Activated naive CD4-positive, alpha-beta T cell treated with anti-CD3 and anti-CD28 coated beads for 36 hours (primary cell): ENCODE data around the gene RBFOX1. TPM values are rescaled to one million over a fixed set of nuclear protein-coding genes. Genes with fewer than 3 reads are reported as not detected.

ENCODE experiments used
- CTCF ChIA-PET: fragments of 350-600 bp; sonication (Branson Sonifier 250); formaldehyde crosslinking; loops from one replicate; lab custom pipeline; 2021; ENCODE audit warnings: antibody characterized with exemption; lab: Charles Lee
- DNase-seq: peaks from one replicate; pipeline ENCODE4 v3.0.0-alpha.2; 2020
- H3K27ac Mint-ChIP-seq: one replicate; pipeline ENCODE4 v1.8.0; 2021; ENCODE audit warnings: mild to moderate bottlenecking, mixed read lengths
- H3K27me3 Mint-ChIP-seq: one replicate; pipeline ENCODE4 v1.8.0; 2021; ENCODE audit warnings: low read depth, mixed read lengths
- H3K36me3 Mint-ChIP-seq: one replicate; pipeline ENCODE4 v1.8.0; 2021; ENCODE audit warnings: low read depth, mixed read lengths
- H3K4me1 Mint-ChIP-seq: one replicate; pipeline ENCODE4 v1.8.0; 2021; ENCODE audit warnings: low read depth, mixed read lengths
- H3K4me3 Mint-ChIP-seq: one replicate; pipeline ENCODE4 v1.8.0; 2021; ENCODE audit warnings: mild to moderate bottlenecking, moderate library complexity, mixed read lengths
- H3K9me3 Mint-ChIP-seq: one replicate; pipeline ENCODE4 v1.8.0; 2021; ENCODE audit warnings: mixed read lengths
- intact Hi-C: fragments of 100-400 bp; cut with micrococcal nuclease; formaldehyde crosslinking; loops from one replicate; pipeline ENCODE4 v1.15.1; 2023
- total RNA-seq, 2 experiments: library from RNA; stranded (reverse); gene quantifications; one replicate each; pipeline ENCODE4 v1.2.3, GENCODE V29; 2021

RBFOX1 gene
- total RNA-seq, result not detected

- H3K36me3 Mint-ChIP-seq, result no peaks in the 10 kb centered on the region
- H3K4me3 Mint-ChIP-seq, result no peak within 1 kb of the TSS
- peaks cover 10% of the 10 kb centered on the region for H3K9me3 Mint-ChIP-seq
- no peaks in the 10 kb centered on the region for H3K27me3 Mint-ChIP-seq
- intact Hi-C loops, result no loop called here
- no peaks in the 10 kb centered on the region for H3K4me1 Mint-ChIP-seq
- CTCF ChIA-PET, result no interaction called here
- DNase-seq, result no peak
- no peak within 1 kb of the TSS for H3K27ac Mint-ChIP-seq
These were observed at the start of gene RBFOX1 for GRCh38 chr16:7332611-7333010. RBFOX1 (plus strand) TSS chr16:7332845.

GRCh38 chr16:7284780-7285179 lies 47.9 kb upstream of the RBFOX1 start:
- H3K4me1 Mint-ChIP-seq, result no peaks in the 10 kb centered on the region
- intact Hi-C loops, result no loop called here
- H3K27ac Mint-ChIP-seq, result no peak overlapping the region
- CTCF ChIA-PET, result no interaction called here
- H3K27me3 Mint-ChIP-seq, result no peaks in the 10 kb centered on the region
- peaks cover 1% of the 10 kb centered on the region for H3K36me3 Mint-ChIP-seq
- no peak for DNase-seq
- H3K9me3 Mint-ChIP-seq, result peaks cover 17% of the 10 kb centered on the region
- no peak overlapping the region for H3K4me3 Mint-ChIP-seq

- Mint-ChIP-seq H3K27ac (no peak overlapping the region), H3K27me3 (no peaks in the 10 kb centered on the region), H3K4me3 (no peak overlapping the region), H3K36me3 (peaks cover 1% of the 10 kb centered on the region), H3K4me1 (no peaks in the 10 kb centered on the region), H3K9me3 (peaks cover 18% of the 10 kb centered on the region)
- intact Hi-C loops, result no loop called here
- CTCF ChIA-PET, result no interaction called here
- no peak for DNase-seq
These were observed 47.1 kb upstream of the RBFOX1 start for GRCh38 chr16:7285520-7285919.

GRCh38 chr16:7289299-7289698 lies 43.3 kb upstream of the RBFOX1 start:
- no peaks in the 10 kb centered on the region for H3K27me3 Mint-ChIP-seq
- DNase-seq, result no peak
- CTCF ChIA-PET, result no interaction called here
- peaks cover 1% of the 10 kb centered on the region for H3K36me3 Mint-ChIP-seq
- intact Hi-C loops, result no loop called here
- no peaks in the 10 kb centered on the region for H3K4me1 Mint-ChIP-seq
- H3K4me3 Mint-ChIP-seq, result no peak overlapping the region
- H3K27ac Mint-ChIP-seq, result no peak overlapping the region
- peaks cover 22% of the 10 kb centered on the region for H3K9me3 Mint-ChIP-seq

- no peak for DNase-seq
- intact Hi-C loops, result no loop called here
- H3K4me3 Mint-ChIP-seq, result no peak overlapping the region
- CTCF ChIA-PET, result no interaction called here
- H3K27ac Mint-ChIP-seq, result no peak overlapping the region
- H3K4me1 Mint-ChIP-seq, result no peaks in the 10 kb centered on the region
- peaks cover 16% of the 10 kb centered on the region for H3K9me3 Mint-ChIP-seq
- H3K36me3 Mint-ChIP-seq, result no peaks in the 10 kb centered on the region
- H3K27me3 Mint-ChIP-seq, result no peaks in the 10 kb centered on the region
These were observed 42.0 kb upstream of the RBFOX1 start for GRCh38 chr16:7290682-7291081.

GRCh38 chr16:7294020-7294419 lies 38.6 kb upstream of the RBFOX1 start:
- intact Hi-C loops, result no loop called here
- no peaks in the 10 kb centered on the region for H3K36me3 Mint-ChIP-seq
- DNase-seq, result no peak
- CTCF ChIA-PET, result interaction anchor here (0.7 kb wide), 1 partner anchor 44 kb away, joined by 3 read pairs; no protein-coding TSS in a partner anchor
- no peaks in the 10 kb centered on the region for H3K27me3 Mint-ChIP-seq
- no peak overlapping the region for H3K4me3 Mint-ChIP-seq
- no peak overlapping the region for H3K27ac Mint-ChIP-seq
- H3K4me1 Mint-ChIP-seq, result no peaks in the 10 kb centered on the region
- H3K9me3 Mint-ChIP-seq, result peaks cover 12% of the 10 kb centered on the region

GRCh38 chr16:7303052-7303610 lies 29.5 kb upstream of the RBFOX1 start:
- intact Hi-C loops, result no loop called here
- no peak overlapping the region for H3K27ac Mint-ChIP-seq
- H3K9me3 Mint-ChIP-seq, result no peaks in the 10 kb centered on the region
- H3K4me1 Mint-ChIP-seq, result no peaks in the 10 kb centered on the region
- no peak for DNase-seq
- no peak overlapping the region for H3K4me3 Mint-ChIP-seq
- no peaks in the 10 kb centered on the region for H3K36me3 Mint-ChIP-seq
- peaks cover 21% of the 10 kb centered on the region for H3K27me3 Mint-ChIP-seq
- CTCF ChIA-PET, result no interaction called here

- peaks cover 21% of the 10 kb centered on the region for H3K27me3 Mint-ChIP-seq
- no peak overlapping the region for H3K27ac Mint-ChIP-seq
- H3K4me1 Mint-ChIP-seq, result no peaks in the 10 kb centered on the region
- H3K4me3 Mint-ChIP-seq, result no peak overlapping the region
- peaks cover 2% of the 10 kb centered on the region for H3K9me3 Mint-ChIP-seq
- CTCF ChIA-PET, result no interaction called here
- H3K36me3 Mint-ChIP-seq, result no peaks in the 10 kb centered on the region
- no peak for DNase-seq
- intact Hi-C loops, result no loop called here
These were observed 28.9 kb upstream of the RBFOX1 start for GRCh38 chr16:7303660-7304200.

- DNase-seq, result no peak
- CTCF ChIA-PET, result no interaction called here
- Mint-ChIP-seq H3K27ac (no peak overlapping the region), H3K9me3 (peaks cover 6% of the 10 kb centered on the region), H3K36me3 (no peaks in the 10 kb centered on the region), H3K27me3 (peaks cover 21% of the 10 kb centered on the region), H3K4me3 (no peak overlapping the region), H3K4me1 (no peaks in the 10 kb centered on the region)
- intact Hi-C loops, result no loop called here
These were observed 28.4 kb upstream of the RBFOX1 start for GRCh38 chr16:7304279-7304678.

GRCh38 chr16:7304958-7305357 lies 27.7 kb upstream of the RBFOX1 start:
- no peak for DNase-seq
- H3K4me3 Mint-ChIP-seq, result no peak overlapping the region
- CTCF ChIA-PET, result no interaction called here
- H3K9me3 Mint-ChIP-seq, result peaks cover 6% of the 10 kb centered on the region
- peaks cover 21% of the 10 kb centered on the region for H3K27me3 Mint-ChIP-seq
- no peaks in the 10 kb centered on the region for H3K36me3 Mint-ChIP-seq
- H3K4me1 Mint-ChIP-seq, result no peaks in the 10 kb centered on the region
- intact Hi-C loops, result no loop called here
- no peak overlapping the region for H3K27ac Mint-ChIP-seq

- H3K9me3 Mint-ChIP-seq, result peaks cover 6% of the 10 kb centered on the region
- intact Hi-C loops, result no loop called here
- no peaks in the 10 kb centered on the region for H3K36me3 Mint-ChIP-seq
- H3K4me3 Mint-ChIP-seq, result no peak overlapping the region
- CTCF ChIA-PET, result no interaction called here
- H3K27me3 Mint-ChIP-seq, result no peaks in the 10 kb centered on the region
- no peaks in the 10 kb centered on the region for H3K4me1 Mint-ChIP-seq
- no peak overlapping the region for H3K27ac Mint-ChIP-seq
- no peak for DNase-seq
These were observed 19.5 kb upstream of the RBFOX1 start for GRCh38 chr16:7313170-7313569.

GRCh38 chr16:7314163-7314562 lies 18.5 kb upstream of the RBFOX1 start:
- no peaks in the 10 kb centered on the region for H3K27me3 Mint-ChIP-seq
- CTCF ChIA-PET, result no interaction called here
- no peak for DNase-seq
- no peaks in the 10 kb centered on the region for H3K4me1 Mint-ChIP-seq
- H3K4me3 Mint-ChIP-seq, result no peak overlapping the region
- peaks cover 3% of the 10 kb centered on the region for H3K9me3 Mint-ChIP-seq
- intact Hi-C loops, result no loop called here
- H3K36me3 Mint-ChIP-seq, result no peaks in the 10 kb centered on the region
- no peak overlapping the region for H3K27ac Mint-ChIP-seq

- no peak for DNase-seq
- intact Hi-C loops, result no loop called here
- H3K4me1 Mint-ChIP-seq, result no peaks in the 10 kb centered on the region
These were observed 16.8 kb upstream of the RBFOX1 start for GRCh38 chr16:7315813-7316212.

More at GRCh38 chr16:7315813-7316212, 16.8 kb upstream of the RBFOX1 start:
- Mint-ChIP-seq H3K36me3 (no peaks in the 10 kb centered on the region), H3K27ac (no peak overlapping the region), H3K27me3 (no peaks in the 10 kb centered on the region), H3K9me3 (peaks cover 10% of the 10 kb centered on the region), H3K4me3 (no peak overlapping the region)
- CTCF ChIA-PET, result no interaction called here
